CD14-positive monocyte (primary cell): ENCODE results near the gene LAGE3. TPM values are rescaled to one million over a fixed set of nuclear protein-coding genes. Genes with fewer than 3 reads are reported as not detected.
A peak's percentile ranks its signal among the peaks of the same experiment; 100 is the strongest.

ENCODE experiments used
- DNase-seq, 3 donors: peaks; one replicate each; pipeline ENCODE4 v3.0.0-alpha.2; 2011 to 2022
- H2AFZ ChIP-seq: 2 replicates; pipeline ENCODE4 v1.6.0; 2012; ENCODE audit warnings: mild to moderate bottlenecking, low read depth, low read length, inconsistent platforms; ENCODE audit not compliant: insufficient read depth, poor library complexity, severe bottlenecking
- H3K27ac ChIP-seq, 2 donors: 1 replicate in 1 of 2; 2 replicates in 1 of 2; pipeline ENCODE4 v1.5.1; 2012 to 2013; ENCODE audit warnings: low read length in 2 of 2, control low read depth in 1 of 2, inconsistent platforms in 1 of 2, low read depth in 1 of 2, mild to moderate bottlenecking in 1 of 2
- H3K27me3 ChIP-seq, 2 donors: one replicate each; pipeline versions ENCODE4 v1.6.0 to v1.6.1; 2011 to 2013; ENCODE audit warnings: low read length in 2 of 2; ENCODE audit not compliant: control insufficient read depth in 2 of 2, insufficient read depth in 2 of 2
- H3K36me3 ChIP-seq, 2 donors: replicated peaks in 1 of 2; 1 replicate in 1 of 2; 2 replicates in 1 of 2; pipeline versions ENCODE4 v1.5.1 to v1.6.1; 2012 to 2013; ENCODE audit warnings: low read length in 2 of 2, control low read depth in 1 of 2, inconsistent platforms in 1 of 2, mild to moderate bottlenecking in 1 of 2; ENCODE audit not compliant: insufficient read depth in 2 of 2, control insufficient read depth in 1 of 2
- H3K4me1 ChIP-seq, 2 donors: 1 replicate in 1 of 2; 2 replicates in 1 of 2; pipeline versions ENCODE4 v1.5.1 to v1.6.1; 2012 to 2013; ENCODE audit warnings: low read length in 2 of 2, control low read depth in 1 of 2, inconsistent platforms in 1 of 2, mild to moderate bottlenecking in 1 of 2, moderate library complexity in 1 of 2; ENCODE audit not compliant: insufficient read depth in 2 of 2, control insufficient read depth in 1 of 2
- H3K4me2 ChIP-seq: replicated peaks from 2 replicates; pipeline ENCODE3; 2012; ENCODE audit warnings: low read length, moderate library complexity, mild to moderate bottlenecking; ENCODE audit not compliant: poor library complexity, severe bottlenecking; ENCODE audit errors: extremely low read depth
- H3K4me3 ChIP-seq, 3 experiments: fragments of 200-600 bp in 1 of 3; sonication (generic) in 1 of 3; replicated peaks in 1 of 3; 1 replicate in 2 of 3; 2 replicates in 1 of 3; pipeline ENCODE4 v1.5.1; 2011 to 2013; ENCODE audit warnings: low read length in 3 of 3, mild to moderate bottlenecking in 3 of 3, control low read depth in 2 of 3, low read depth in 2 of 3, inconsistent platforms in 1 of 3, moderate library complexity in 1 of 3
- H3K79me2 ChIP-seq: 2 replicates; pipeline ENCODE4 v1.6.0; 2012; ENCODE audit warnings: mild to moderate bottlenecking, control low read depth, inconsistent platforms, low read length, moderate library complexity; ENCODE audit not compliant: insufficient read depth
- H3K9ac ChIP-seq: 2 replicates; pipeline ENCODE4 v1.6.0; 2017; ENCODE audit warnings: low read length, mild to moderate bottlenecking; ENCODE audit not compliant: insufficient read depth, poor library complexity, severe bottlenecking
- H3K9me3 ChIP-seq, 2 donors: replicated peaks in 1 of 2; 1 replicate in 1 of 2; 2 replicates in 1 of 2; pipeline versions ENCODE4 v1.5.1 to v1.6.1; 2012 to 2013; ENCODE audit warnings: low read length in 2 of 2, control low read depth in 1 of 2; ENCODE audit not compliant: control insufficient read depth in 1 of 2, insufficient read depth in 1 of 2
- H4K20me1 ChIP-seq: 2 replicates; pipeline ENCODE4 v1.6.0; 2012; ENCODE audit warnings: mild to moderate bottlenecking, low read length, control low read depth, moderate library complexity; ENCODE audit not compliant: insufficient read depth
- H3K27ac Mint-ChIP-seq, 7 donors: one replicate each; pipeline ENCODE4 v1.8.0; 2020; ENCODE audit warnings: mild to moderate bottlenecking in 7 of 7, mixed read lengths in 7 of 7, moderate library complexity in 6 of 7, inconsistent platforms in 2 of 7
- H3K27me3 Mint-ChIP-seq, 3 donors: one replicate each; pipeline ENCODE4 v1.8.0; 2021 to 2022; ENCODE audit warnings: low read depth in 3 of 3, mild to moderate bottlenecking in 3 of 3, mixed read lengths in 3 of 3, moderate library complexity in 3 of 3, inconsistent platforms in 1 of 3
- H3K36me3 Mint-ChIP-seq, 2 donors: one replicate each; pipeline ENCODE4 v1.8.0; 2020; ENCODE audit warnings: mixed read lengths in 2 of 2, inconsistent platforms in 1 of 2, mild to moderate bottlenecking in 1 of 2
- H3K4me1 Mint-ChIP-seq: one replicate; pipeline ENCODE4 v1.8.0; 2020; ENCODE audit warnings: mild to moderate bottlenecking, mixed read lengths
- H3K4me3 Mint-ChIP-seq, 2 donors: one replicate each; pipeline ENCODE4 v1.8.0; 2020; ENCODE audit warnings: mild to moderate bottlenecking in 2 of 2, mixed read lengths in 2 of 2, moderate library complexity in 1 of 2
- H3K9me3 Mint-ChIP-seq, 7 donors: one replicate each; pipeline ENCODE4 v1.8.0; 2020 to 2022; ENCODE audit warnings: mixed read lengths in 7 of 7, mild to moderate bottlenecking in 6 of 7, moderate library complexity in 6 of 7, inconsistent platforms in 2 of 7
- CTCF ChIP-seq: fragments of 200-600 bp; IDR thresholded peaks from one replicate; pipeline ENCODE4 v1.8.0; 2022; ENCODE audit warnings: antibody characterized with exemption, mild to moderate bottlenecking
- WGBS: methylation state at CpG from one replicate; pipeline ENCODE4 v1.1.5; 2013; ENCODE audit warnings: missing lambda C conversion rate; ENCODE audit not compliant: insufficient coverage; 5-methylcytosine and 5-hydroxymethylcytosine counted together
- intact Hi-C, 2 donors: fragments of 100-400 bp; cut with micrococcal nuclease; formaldehyde crosslinking; loops; one replicate each; pipeline versions ENCODE4 v1.15.0 to v1.15.1; 2023
- polyA plus RNA-seq, 3 donors: library from polyadenylated mRNA; depleted of rRNA in 1 of 3; unstranded in 2 of 3; stranded (reverse) in 1 of 3; fragments of 300-500 nt in 2 of 3; fragments of >200 nt in 1 of 3; fragmentation: Illumina TruSeq in 2 of 3; gene quantifications; 1 replicate in 2 of 3; 2 replicates in 1 of 3; pipeline ENCODE4 v1.2.3, GENCODE V29; 2012 to 2021

The LAGE3 gene
- polyA plus RNA-seq, 3 donors: 12.4 to 30.9 (median 18.6) TPM

- Mint-ChIP-seq H3K27me3 (peaks cover 0 to 8% (median 0%) of the 10 kb centered on the region in 3 donors), H3K4me1 (peaks cover 11% of the 10 kb centered on the region), H3K4me3 (peak overlapping the region; percentile 81 to 88), H3K36me3 (peaks cover 8% of the 10 kb centered on the region in 2 donors), H3K27ac (peak overlapping the region; percentile 75 to 89 (median 88)), H3K9me3 (peaks cover 0 to 26% (median 7%) of the 10 kb centered on the region in 7 donors)
- intact Hi-C loops: loop anchor here in 1 of 2 donors (5.0 kb wide), 1 partner anchor 108 kb away; the partner anchor contains the start of gene DNASE1L1
- Histone ChIP-seq H3K27me3 (no peaks in the 10 kb centered on the region), H3K4me2 (peak overlapping the region; percentile 75), H3K4me3 (peak overlapping the region; percentile 61 to 81 (median 65)), H3K36me3 (no peaks in the 10 kb centered on the region), H2AFZ (peak overlapping the region; percentile 61), H3K9ac (peak overlapping the region; percentile 80), H4K20me1 (no peaks in the 10 kb centered on the region), H3K9me3 (peaks cover 0 to 10% of the 10 kb centered on the region in 2 donors), H3K27ac (peak overlapping the region; percentile 67 to 77), H3K79me2 (peaks cover 3% of the 10 kb centered on the region), H3K4me1 (peaks cover 13 to 14% of the 10 kb centered on the region in 2 donors)
- no peak for TF ChIP-seq CTCF
- WGBS: 5% methylated on average over 12 of the region's 34 CpGs
- DNase-seq: no peak
These were observed 36.2 kb upstream of the LAGE3 start for GRCh38 chrX:154515090-154515965.

- H3K4me1 ChIP-seq: peaks cover 13 to 14% of the 10 kb centered on the region in 2 donors
- Mint-ChIP-seq H3K27ac (peak overlapping the region in 2 of 7 donors; percentile 7 to 81), H3K4me3 (no peak overlapping the region), H3K4me1 (peaks cover 11% of the 10 kb centered on the region), H3K9me3 (peaks cover 0 to 35% (median 13%) of the 10 kb centered on the region in 7 donors), H3K27me3 (peaks cover 0 to 10% (median 0%) of the 10 kb centered on the region in 3 donors), H3K36me3 (peaks cover 19 to 20% of the 10 kb centered on the region in 2 donors)
- no peak overlapping the region for H3K9ac ChIP-seq
- DNase-seq: no peak
- no peak overlapping the region for H3K4me2 ChIP-seq
- H2AFZ ChIP-seq: no peak overlapping the region
- H3K36me3 ChIP-seq: peaks cover 0 to 13% of the 10 kb centered on the region in 2 donors
- no peak overlapping the region for H3K27ac ChIP-seq
- WGBS: 100% methylated on average over 2 of the region's 2 CpGs
- intact Hi-C loops: no loop called here
- H3K27me3 ChIP-seq: no peaks in the 10 kb centered on the region
- H3K79me2 ChIP-seq: peaks cover 3% of the 10 kb centered on the region
- H3K9me3 ChIP-seq: peaks cover 0 to 10% of the 10 kb centered on the region in 2 donors
- TF ChIP-seq CTCF: no peak
- no peaks in the 10 kb centered on the region for H4K20me1 ChIP-seq
- no peak overlapping the region for H3K4me3 ChIP-seq
These were observed 34.6 kb upstream of the LAGE3 start for GRCh38 chrX:154513716-154514115.
